Liver (tissue), 9 donors: ENCODE data around the gene PLEKHA7. TPM values are rescaled to one million over a fixed set of nuclear protein-coding genes. Genes with fewer than 3 reads are reported as not detected.

Source experiments
- DNase-seq: peaks from one replicate; pipeline ENCODE4 v3.0.0-alpha.2; 2017; ENCODE audit warnings: low spot score
- H3K27ac ChIP-seq, 2 donors: one replicate each; pipeline ENCODE4 v1.7.0; 2013; ENCODE audit warnings: inconsistent platforms in 2 of 2, low read length in 2 of 2, control low read depth in 1 of 2, low read depth in 1 of 2, mild to moderate bottlenecking in 1 of 2
- H3K27me3 ChIP-seq, 4 donors: one replicate each; pipeline versions ENCODE4 v1.6.1 to v1.7.0; 2013; ENCODE audit warnings: low read length in 3 of 4, inconsistent platforms in 1 of 4, mild to moderate bottlenecking in 1 of 4, moderate library complexity in 1 of 4; ENCODE audit not compliant: control insufficient read depth in 4 of 4, insufficient read depth in 4 of 4
- H3K36me3 ChIP-seq, 4 donors: one replicate each; pipeline versions ENCODE4 v1.6.1 to v1.7.0; 2013; ENCODE audit warnings: low read length in 3 of 4, mild to moderate bottlenecking in 3 of 4, low read depth in 1 of 4, moderate library complexity in 1 of 4; ENCODE audit not compliant: control insufficient read depth in 4 of 4, insufficient read depth in 3 of 4
- H3K4me1 ChIP-seq, 4 donors: one replicate each; pipeline versions ENCODE4 v1.6.1 to v1.7.0; 2013; ENCODE audit warnings: low read length in 3 of 4, mild to moderate bottlenecking in 3 of 4, moderate library complexity in 1 of 4; ENCODE audit not compliant: control insufficient read depth in 4 of 4, insufficient read depth in 4 of 4
- H3K4me3 ChIP-seq, 3 donors: one replicate each; pipeline versions ENCODE4 v1.6.1 to v1.7.0; 2013; ENCODE audit warnings: low read length in 3 of 3, control low read depth in 1 of 3, low read depth in 1 of 3, mild to moderate bottlenecking in 1 of 3
- H3K9ac ChIP-seq, 2 donors: one replicate each; pipeline ENCODE4 v1.7.0; 2013; ENCODE audit warnings: low read length in 2 of 2, mild to moderate bottlenecking in 2 of 2, moderate library complexity in 2 of 2, control low read depth in 1 of 2, low read depth in 1 of 2
- H3K9me3 ChIP-seq, 4 donors: one replicate each; pipeline versions ENCODE4 v1.6.1 to v1.7.0; 2013; ENCODE audit warnings: low read length in 3 of 4; ENCODE audit not compliant: control insufficient read depth in 4 of 4
- EGR1 ChIP-seq, 2 donors: IDR thresholded peaks; 2 replicates each; pipeline ENCODE4 v1.6.1; 2016 to 2018; ENCODE audit warnings: antibody characterized with exemption in 2 of 2, low read depth in 2 of 2
- FOXA1 ChIP-seq: IDR thresholded peaks from 2 replicates; pipeline ENCODE4 v1.6.1; 2016; ENCODE audit warnings: antibody characterized with exemption
- FOXA2 ChIP-seq: IDR thresholded peaks from 2 replicates; pipeline ENCODE4 v1.6.1; 2016; ENCODE audit warnings: antibody characterized with exemption
- GABPA ChIP-seq, 2 donors: IDR thresholded peaks in 1 of 2; conservative IDR thresholded peaks in 1 of 2; 2 replicates each; pipeline ENCODE4 v1.6.1; 2016; ENCODE audit warnings: antibody characterized with exemption in 2 of 2, mild to moderate bottlenecking in 1 of 2, moderate library complexity in 1 of 2
- HNF4A ChIP-seq, 2 donors: conservative IDR thresholded peaks; 2 replicates each; pipeline ENCODE4 v1.6.1; 2016; ENCODE audit warnings: antibody characterized with exemption in 2 of 2, mild to moderate bottlenecking in 2 of 2
- HNF4G ChIP-seq: IDR thresholded peaks from 2 replicates; pipeline ENCODE4 v1.6.1; 2016; ENCODE audit warnings: antibody characterized with exemption
- JUND ChIP-seq, 2 donors: IDR thresholded peaks; 2 replicates each; pipeline ENCODE4 v1.6.1; 2016; ENCODE audit warnings: antibody characterized with exemption in 2 of 2
- NR2F2 ChIP-seq: IDR thresholded peaks from 2 replicates; pipeline ENCODE4 v1.6.1; 2016; ENCODE audit warnings: antibody characterized with exemption
- RAD21 ChIP-seq, 2 donors: IDR thresholded peaks; 2 replicates each; pipeline ENCODE4 v1.6.1; 2016; ENCODE audit warnings: antibody characterized with exemption in 2 of 2, mild to moderate bottlenecking in 2 of 2
- RXRA ChIP-seq, 2 donors: IDR thresholded peaks; 2 replicates each; pipeline ENCODE4 v1.6.1; 2017 to 2018; ENCODE audit warnings: antibody characterized with exemption in 2 of 2, mild to moderate bottlenecking in 1 of 2
- SP1 ChIP-seq: IDR thresholded peaks from 2 replicates; pipeline ENCODE4 v1.6.1; 2018; ENCODE audit warnings: antibody characterized with exemption, mild to moderate bottlenecking
- TAF1 ChIP-seq: conservative IDR thresholded peaks from 2 replicates; pipeline ENCODE4 v1.6.1; 2016; ENCODE audit warnings: antibody characterized with exemption, mild to moderate bottlenecking
- YY1 ChIP-seq: IDR thresholded peaks from 2 replicates; pipeline ENCODE4 v1.6.1; 2016; ENCODE audit warnings: antibody characterized with exemption, mild to moderate bottlenecking
- WGBS: extraction: QIAGEN DNeasy Blood & Tissue Kit; methylation state at CpG from one replicate; pipeline ENCODE4 v1.1.7; 2013; 5-methylcytosine and 5-hydroxymethylcytosine counted together
- polyA plus RNA-seq, 2 donors: library from polyadenylated mRNA; stranded (reverse) in 1 of 2; unstranded in 1 of 2; fragments of 200-250 nt in 1 of 2; fragments of >200 nt in 1 of 2; fragmentation: Nextera tagmentation in 1 of 2; extraction: Ambion mirVana in 1 of 2; gene quantifications; one replicate each; pipeline versions ENCODE4 v1.2.1 to v1.2.3, GENCODE V29; 2013 to 2015
- total RNA-seq, 2 donors: library from RNA; depleted of rRNA; stranded (reverse); fragments of >200 nt; gene quantifications; one replicate each; pipeline ENCODE4 v1.2.3, GENCODE V29; 2014
- TF ChIP-seq, protein P1 (sequence below): IDR thresholded peaks from 2 replicates; pipeline ENCODE4 v1.6.1; 2016; ENCODE audit warnings: antibody characterized with exemption
- TF ChIP-seq, protein P2 (sequence below): IDR thresholded peaks from 2 replicates; pipeline ENCODE4 v1.6.1; 2016; ENCODE audit warnings: antibody characterized with exemption
- TF ChIP-seq, protein P3 (sequence below): IDR thresholded peaks from 2 replicates; pipeline ENCODE4 v1.6.1; 2016; ENCODE audit warnings: antibody characterized with exemption
- TF ChIP-seq, protein P4 (sequence below): IDR thresholded peaks from 2 replicates; pipeline ENCODE4 v1.6.1; 2016; ENCODE audit warnings: antibody characterized with exemption, mild to moderate bottlenecking
- TF ChIP-seq, protein P5 (sequence below): fragments of 150-350 bp; IDR thresholded peaks from 2 replicates; pipeline ENCODE4 v1.5.1; 2017; ENCODE audit warnings: improper control_type of control experiment, low read depth, low read length; ENCODE audit not compliant: missing input control
- donor health status: healthy.
- donor health status: healthy.
- donor health status: healthy.
- donor health status: healthy.
- donor health status: healthy.

PLEKHA7 gene
- total and polyA plus RNA-seq, 4 donors, result 6.1 to 28.8 (median 8.5) TPM

DNA sequence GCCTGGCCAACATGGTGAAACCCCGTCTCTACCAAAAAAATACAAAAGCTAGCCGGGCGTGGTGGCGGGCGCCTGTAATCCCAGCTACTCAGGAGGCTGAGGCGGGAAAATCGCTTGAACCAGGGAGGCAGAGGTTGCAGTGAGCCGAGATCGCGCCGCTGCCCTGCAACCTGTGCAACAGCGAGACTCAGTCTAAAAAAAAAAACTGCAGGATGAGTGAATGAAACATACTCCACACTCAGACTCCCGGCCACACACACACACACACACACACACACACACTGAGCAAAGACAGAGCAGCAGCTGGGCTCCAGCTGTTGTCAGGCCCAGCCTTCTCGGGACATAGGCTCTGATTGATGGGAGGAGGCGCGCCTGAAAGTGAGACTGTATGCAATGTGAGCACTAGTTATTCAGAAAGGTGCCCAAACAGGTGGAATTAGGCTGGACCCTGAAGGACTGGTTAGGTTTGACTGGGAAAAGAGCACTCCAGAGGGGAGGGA, 1.5 kb upstream of the PLEKHA7 start:
- 94% methylated on average over 16 of the region's 16 CpGs for WGBS
- H3K27me3 ChIP-seq, result no peaks in the 10 kb centered on the region
- H3K36me3 ChIP-seq, result peaks cover 0 to 2% (median 0%) of the 10 kb centered on the region in 4 donors
- no peaks in the 10 kb centered on the region for H3K9me3 ChIP-seq
- H3K4me1 ChIP-seq, result peaks cover 0 to 20% (median 12%) of the 10 kb centered on the region in 4 donors
- no peak overlapping the region for H3K9ac ChIP-seq
- no peak overlapping the region for H3K4me3 ChIP-seq
- H3K27ac ChIP-seq, result no peak overlapping the region
- TF ChIP-seq HNF4A (conservative IDR thresholded peaks at IDR 0.05) (no peak), FOXA1 (no peak), TAF1 (no peak), GABPA (IDR thresholded peaks at IDR 0.05 in 1 of 2, conservative IDR thresholded peaks at IDR 0.05 in 1 of 2) (no peak), EGR1 (IDR thresholded peaks at IDR 0.05; ENCODE audit: low read depth in 2 of 2) (no peak), YY1 (no peak), NR2F2 (no peak), FOXA2 (no peak), SP1 (no peak), RAD21 (IDR thresholded peaks at IDR 0.05) (no peak), HNF4G (no peak), JUND (IDR thresholded peaks at IDR 0.05) (no peak), RXRA (IDR thresholded peaks at IDR 0.05) (no peak)
- TF ChIP-seq, protein P1, sequence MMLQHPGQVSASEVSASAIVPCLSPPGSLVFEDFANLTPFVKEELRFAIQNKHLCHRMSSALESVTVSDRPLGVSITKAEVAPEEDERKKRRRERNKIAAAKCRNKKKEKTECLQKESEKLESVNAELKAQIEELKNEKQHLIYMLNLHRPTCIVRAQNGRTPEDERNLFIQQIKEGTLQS, result no peak
- TF ChIP-seq, protein P2, sequence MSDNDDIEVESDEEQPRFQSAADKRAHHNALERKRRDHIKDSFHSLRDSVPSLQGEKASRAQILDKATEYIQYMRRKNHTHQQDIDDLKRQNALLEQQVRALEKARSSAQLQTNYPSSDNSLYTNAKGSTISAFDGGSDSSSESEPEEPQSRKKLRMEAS, result no peak
- TF ChIP-seq, protein P3, sequence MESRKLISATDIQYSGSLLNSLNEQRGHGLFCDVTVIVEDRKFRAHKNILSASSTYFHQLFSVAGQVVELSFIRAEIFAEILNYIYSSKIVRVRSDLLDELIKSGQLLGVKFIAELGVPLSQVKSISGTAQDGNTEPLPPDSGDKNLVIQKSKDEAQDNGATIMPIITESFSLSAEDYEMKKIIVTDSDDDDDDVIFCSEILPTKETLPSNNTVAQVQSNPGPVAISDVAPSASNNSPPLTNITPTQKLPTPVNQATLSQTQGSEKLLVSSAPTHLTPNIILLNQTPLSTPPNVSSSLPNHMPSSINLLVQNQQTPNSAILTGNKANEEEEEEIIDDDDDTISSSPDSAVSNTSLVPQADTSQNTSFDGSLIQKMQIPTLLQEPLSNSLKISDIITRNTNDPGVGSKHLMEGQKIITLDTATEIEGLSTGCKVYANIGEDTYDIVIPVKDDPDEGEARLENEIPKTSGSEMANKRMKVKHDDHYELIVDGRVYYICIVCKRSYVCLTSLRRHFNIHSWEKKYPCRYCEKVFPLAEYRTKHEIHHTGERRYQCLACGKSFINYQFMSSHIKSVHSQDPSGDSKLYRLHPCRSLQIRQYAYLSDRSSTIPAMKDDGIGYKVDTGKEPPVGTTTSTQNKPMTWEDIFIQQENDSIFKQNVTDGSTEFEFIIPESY, result no peak
- TF ChIP-seq, protein P4, sequence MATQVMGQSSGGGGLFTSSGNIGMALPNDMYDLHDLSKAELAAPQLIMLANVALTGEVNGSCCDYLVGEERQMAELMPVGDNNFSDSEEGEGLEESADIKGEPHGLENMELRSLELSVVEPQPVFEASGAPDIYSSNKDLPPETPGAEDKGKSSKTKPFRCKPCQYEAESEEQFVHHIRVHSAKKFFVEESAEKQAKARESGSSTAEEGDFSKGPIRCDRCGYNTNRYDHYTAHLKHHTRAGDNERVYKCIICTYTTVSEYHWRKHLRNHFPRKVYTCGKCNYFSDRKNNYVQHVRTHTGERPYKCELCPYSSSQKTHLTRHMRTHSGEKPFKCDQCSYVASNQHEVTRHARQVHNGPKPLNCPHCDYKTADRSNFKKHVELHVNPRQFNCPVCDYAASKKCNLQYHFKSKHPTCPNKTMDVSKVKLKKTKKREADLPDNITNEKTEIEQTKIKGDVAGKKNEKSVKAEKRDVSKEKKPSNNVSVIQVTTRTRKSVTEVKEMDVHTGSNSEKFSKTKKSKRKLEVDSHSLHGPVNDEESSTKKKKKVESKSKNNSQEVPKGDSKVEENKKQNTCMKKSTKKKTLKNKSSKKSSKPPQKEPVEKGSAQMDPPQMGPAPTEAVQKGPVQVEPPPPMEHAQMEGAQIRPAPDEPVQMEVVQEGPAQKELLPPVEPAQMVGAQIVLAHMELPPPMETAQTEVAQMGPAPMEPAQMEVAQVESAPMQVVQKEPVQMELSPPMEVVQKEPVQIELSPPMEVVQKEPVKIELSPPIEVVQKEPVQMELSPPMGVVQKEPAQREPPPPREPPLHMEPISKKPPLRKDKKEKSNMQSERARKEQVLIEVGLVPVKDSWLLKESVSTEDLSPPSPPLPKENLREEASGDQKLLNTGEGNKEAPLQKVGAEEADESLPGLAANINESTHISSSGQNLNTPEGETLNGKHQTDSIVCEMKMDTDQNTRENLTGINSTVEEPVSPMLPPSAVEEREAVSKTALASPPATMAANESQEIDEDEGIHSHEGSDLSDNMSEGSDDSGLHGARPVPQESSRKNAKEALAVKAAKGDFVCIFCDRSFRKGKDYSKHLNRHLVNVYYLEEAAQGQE, result no peak
- TF ChIP-seq, protein P5, sequence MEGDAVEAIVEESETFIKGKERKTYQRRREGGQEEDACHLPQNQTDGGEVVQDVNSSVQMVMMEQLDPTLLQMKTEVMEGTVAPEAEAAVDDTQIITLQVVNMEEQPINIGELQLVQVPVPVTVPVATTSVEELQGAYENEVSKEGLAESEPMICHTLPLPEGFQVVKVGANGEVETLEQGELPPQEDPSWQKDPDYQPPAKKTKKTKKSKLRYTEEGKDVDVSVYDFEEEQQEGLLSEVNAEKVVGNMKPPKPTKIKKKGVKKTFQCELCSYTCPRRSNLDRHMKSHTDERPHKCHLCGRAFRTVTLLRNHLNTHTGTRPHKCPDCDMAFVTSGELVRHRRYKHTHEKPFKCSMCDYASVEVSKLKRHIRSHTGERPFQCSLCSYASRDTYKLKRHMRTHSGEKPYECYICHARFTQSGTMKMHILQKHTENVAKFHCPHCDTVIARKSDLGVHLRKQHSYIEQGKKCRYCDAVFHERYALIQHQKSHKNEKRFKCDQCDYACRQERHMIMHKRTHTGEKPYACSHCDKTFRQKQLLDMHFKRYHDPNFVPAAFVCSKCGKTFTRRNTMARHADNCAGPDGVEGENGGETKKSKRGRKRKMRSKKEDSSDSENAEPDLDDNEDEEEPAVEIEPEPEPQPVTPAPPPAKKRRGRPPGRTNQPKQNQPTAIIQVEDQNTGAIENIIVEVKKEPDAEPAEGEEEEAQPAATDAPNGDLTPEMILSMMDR, result no peak
- DNase-seq, result no peak
